GM19397 (cell line): ENCODE measurements around the gene BPIFB6.

Source experiments
- ATAC-seq: cut with Tn5 transposase; IDR thresholded peaks from one replicate; pipeline ENCODE4 v1.9.1; 2021; ENCODE audit warnings: mild to moderate bottlenecking, moderate library complexity; ENCODE audit not compliant: unreplicated experiment

BPIFB6 gene

DNA sequence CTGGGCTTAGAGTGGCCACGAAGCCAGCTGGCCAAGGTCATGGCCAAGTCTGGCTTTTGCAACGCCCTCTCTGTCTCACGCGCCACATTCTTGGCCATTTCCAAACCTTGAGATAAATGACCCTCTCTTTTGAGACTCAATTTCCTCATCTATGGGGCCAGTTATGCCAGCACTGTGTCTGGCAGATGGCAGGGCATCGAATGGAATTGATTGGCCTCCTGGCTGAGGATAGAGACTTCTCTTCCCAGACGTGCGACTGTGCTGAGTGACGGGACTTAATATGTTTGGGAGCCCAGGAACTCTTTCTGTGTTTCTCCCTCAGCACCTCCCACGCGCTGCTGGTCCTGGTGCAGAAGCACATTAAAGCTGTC lies 16.3 kb upstream of the BPIFB6 start:
- no peak for ATAC-seq

DNA sequence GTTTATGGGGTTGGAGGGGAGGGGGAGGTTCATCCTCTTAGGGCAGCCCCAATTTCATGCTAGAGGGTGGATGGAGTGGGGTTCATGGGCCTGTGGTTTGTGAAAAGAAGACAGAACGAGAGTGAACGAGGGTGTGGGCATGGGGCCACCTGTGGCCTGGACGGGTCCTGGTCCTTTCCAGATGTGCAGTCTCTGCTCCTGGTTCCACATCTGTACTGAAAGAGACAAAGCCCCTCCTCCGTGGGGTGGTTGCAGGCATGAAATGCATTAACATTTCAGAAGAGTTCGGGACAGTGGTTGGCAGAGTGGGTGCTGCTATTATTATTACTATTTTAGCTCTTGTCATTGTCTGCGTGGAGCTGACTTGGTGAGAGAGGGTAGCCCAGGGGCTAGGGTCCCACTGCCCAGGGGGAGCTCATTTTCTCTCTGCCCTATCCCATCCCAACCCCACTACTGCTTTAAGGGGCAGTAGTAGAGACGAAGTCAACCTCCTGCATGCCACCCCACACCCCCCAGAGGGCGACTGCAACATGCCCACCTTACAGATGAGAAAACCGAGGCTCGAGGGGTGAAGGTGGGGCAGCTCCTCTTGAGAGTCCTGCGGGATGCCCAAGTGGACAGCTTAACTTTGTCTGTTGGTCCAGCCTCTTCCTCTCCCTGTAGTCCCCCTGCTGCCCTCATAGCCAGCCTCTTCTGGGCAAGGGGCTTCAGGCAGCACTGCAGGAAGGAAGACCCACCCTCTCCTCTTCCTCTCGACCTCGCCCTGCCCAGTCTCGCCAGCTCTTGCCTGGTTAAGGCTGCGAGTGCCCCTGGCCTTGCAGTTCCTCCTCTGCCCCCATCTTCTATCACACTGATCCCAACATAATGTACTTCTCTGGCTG lies 15.5 kb upstream of the BPIFB6 start:
- no peak for ATAC-seq

DNA sequence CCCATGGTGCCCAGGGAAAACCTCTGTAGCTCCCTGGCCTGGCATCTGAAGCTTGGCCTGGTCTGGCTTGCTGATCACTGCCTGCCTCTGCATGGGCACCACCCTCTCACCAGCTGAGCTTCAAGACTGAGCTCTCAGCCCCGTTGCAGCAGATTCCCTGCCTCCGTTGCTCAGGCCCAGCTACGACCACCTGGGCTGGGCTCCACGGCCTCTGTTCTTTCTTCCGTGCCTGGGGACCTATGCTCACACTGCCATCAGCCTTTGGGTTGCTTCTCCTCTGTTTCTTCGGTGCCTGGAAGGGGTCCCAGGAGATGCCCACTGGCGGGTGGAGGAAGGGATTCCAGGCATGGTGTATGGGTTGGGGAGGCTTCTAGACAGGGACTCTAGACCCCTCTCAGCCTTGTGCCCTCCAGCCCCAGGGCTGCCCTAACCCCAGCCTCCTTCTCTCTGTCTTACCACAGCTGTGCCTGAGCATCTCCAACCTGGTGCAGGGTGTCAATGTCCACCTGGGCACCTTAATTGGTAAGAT lies 14.8 kb upstream of the BPIFB6 start:
- no peak for ATAC-seq

DNA sequence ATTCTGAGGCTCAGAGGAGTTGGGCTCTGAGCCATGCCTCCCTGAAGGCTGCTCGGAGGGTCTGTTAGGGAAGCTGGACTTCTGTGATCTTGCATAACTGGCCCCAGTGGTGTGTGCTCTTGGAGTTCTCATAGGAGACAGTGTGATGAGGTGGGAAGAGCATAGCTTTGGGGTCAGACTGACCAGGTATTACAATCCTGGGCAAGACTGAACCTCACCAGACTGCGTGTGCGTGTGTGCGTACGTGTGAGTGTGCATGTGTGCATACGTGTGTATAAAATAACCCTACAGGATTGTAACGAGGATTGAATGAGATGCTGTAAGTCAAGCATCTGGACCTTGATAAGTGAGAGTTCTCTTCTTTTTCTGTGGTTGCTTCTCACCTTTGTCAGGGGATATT lies 13.9 kb upstream of the BPIFB6 start:
- no peak for ATAC-seq

DNA sequence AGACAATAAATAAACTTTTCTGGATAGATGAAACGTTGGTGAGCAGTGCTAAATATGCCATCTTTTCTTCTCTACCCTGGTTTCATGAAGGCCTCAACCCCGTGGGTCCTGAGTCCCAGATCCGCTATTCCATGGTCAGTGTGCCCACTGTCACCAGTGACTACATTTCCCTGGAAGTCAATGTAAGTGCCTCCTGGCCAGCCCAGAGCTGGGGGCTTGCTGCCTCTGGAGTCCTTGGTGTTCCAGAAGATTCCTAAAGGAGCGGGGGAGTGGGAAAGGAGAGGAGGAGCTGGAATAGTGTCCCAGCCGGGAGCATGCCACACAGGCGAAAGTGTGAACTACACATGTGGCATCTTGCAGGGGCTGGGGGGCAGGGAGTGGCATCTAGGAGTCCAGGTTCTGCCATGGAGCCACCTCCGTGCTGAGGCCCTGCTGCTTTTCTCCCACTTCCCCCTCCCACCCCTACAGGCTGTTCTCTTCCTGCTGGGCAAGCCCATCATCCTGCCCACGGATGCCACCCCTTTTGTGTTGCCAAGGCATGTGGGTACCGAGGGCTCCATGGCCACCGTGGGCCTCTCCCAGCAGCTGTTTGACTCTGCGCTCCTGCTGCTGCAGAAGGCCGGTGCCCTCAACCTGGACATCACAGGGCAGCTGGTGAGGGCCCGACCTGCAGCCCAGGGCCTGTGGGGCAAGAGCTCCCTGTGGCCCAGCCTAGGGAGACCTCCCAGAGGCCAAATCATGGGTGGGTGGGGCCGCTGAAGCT lies 13.1 kb upstream of the BPIFB6 start:
- ATAC-seq: no peak

DNA sequence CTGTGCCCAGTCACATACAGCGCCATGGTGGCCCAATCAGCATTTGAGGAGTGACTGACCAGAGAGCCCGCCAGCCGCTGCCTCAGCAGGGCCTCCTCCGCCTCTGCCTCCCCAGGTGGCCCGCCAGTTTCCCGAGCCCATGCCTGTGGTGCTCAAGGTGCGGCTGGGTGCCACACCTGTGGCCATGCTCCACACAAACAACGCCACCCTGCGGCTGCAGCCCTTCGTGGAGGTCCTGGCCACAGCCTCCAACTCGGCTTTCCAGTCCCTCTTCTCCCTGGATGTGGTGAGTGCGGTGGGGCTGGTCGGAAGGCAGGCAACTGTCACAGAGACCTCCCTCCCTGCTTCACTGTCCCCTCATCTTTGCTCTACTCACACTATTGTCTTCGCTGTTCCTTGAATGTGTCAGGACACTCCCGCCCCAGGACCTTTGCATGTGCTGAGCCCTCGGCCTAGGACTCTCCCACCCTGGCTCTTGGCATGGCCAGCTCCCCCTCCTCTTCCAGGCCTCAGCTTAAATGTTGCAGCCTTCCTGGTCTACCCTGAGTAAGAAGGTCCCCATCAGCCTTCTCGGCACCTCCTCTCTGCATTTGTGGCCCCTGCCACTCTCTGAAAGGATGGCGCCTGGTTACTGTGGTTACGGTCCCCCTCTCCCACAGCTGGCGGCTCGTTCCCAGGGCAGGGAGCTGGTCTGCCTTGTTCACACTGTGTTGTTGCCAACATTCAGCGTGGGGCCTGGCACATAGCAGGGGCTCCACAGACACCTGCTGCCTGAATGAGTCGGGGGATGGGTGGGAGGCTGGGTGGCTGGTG lies 11.8 kb upstream of the BPIFB6 start:
- no peak for ATAC-seq

DNA sequence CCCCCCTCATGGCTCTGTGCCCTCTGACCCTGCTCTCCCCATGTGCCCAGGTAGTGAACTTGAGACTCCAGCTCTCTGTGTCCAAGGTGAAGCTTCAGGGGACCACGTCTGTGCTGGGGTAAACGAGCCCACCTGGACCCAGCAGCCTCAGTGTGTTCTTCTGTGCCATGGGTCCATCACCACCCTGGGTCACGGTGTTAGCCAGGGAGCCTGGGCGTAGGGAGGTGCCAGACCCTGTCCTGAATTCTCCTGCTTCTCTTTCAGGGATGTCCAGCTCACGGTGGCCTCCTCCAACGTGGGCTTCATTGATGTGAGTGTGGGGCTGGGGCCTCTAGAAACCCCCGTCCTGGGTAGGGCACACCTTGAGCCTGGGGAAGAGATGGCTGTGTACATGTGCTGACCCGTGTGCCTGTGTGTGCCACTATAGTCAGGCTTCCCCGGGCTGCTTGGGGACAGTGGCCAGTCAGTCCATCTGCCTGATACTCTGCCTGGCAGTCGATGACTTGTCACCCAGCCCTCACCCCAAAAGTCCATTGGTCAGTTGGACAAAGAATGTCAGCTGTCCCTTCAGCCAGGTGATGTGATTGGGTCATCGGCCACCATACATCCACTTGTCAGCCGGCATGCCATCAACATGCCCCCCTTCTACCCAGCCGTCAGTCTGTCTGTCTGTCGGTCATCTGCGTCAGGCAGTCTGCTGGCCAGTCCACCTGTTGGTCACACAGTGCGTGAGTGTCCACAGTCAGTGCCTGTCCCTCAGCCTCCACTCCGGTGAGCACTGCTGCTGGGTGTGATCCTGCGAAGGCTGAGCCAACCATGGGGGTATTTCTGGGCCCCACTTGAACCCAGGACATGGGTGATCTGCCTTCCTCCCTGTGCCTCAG lies 10.9 kb upstream of the BPIFB6 start:
- no peak for ATAC-seq

DNA sequence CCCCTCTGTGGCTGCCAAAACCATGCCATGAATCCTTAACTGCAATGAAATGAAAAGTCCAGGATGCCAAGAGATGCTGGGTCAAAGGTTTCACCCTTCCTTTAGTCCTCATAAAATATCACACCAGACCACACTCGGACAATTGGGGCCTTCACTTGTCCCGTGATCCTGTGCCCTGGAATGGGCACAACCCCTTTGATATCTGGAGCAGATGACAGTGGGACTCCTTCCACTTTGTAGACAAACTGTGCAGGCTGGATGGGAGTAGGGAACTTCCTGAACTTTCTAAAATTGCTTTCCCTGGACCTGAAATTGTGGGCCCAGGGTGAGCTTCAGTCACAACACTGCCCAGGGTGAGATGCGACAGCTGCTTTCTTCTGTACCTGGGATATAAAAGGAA lies 9.6 kb upstream of the BPIFB6 start:
- ATAC-seq: no peak

DNA sequence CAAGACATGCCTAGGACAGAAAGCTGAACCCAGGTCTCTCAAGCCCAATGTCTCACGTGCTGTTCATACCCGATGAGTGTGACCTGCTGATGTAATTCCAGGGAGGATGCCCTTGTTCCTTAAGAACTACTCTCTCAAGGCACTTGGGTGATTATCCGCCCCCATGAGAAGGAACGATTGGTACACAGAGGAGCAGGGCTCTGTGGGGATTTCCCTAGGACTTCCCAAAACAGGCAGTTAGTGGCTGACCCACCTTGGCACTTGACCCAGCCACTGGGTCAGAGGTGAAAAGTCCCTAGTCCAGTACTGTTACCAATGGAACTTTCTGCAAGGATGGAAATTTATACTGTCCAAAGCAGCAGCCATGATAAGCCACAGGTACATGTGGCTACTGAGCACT lies 9.2 kb upstream of the BPIFB6 start:
- ATAC-seq: no peak

DNA sequence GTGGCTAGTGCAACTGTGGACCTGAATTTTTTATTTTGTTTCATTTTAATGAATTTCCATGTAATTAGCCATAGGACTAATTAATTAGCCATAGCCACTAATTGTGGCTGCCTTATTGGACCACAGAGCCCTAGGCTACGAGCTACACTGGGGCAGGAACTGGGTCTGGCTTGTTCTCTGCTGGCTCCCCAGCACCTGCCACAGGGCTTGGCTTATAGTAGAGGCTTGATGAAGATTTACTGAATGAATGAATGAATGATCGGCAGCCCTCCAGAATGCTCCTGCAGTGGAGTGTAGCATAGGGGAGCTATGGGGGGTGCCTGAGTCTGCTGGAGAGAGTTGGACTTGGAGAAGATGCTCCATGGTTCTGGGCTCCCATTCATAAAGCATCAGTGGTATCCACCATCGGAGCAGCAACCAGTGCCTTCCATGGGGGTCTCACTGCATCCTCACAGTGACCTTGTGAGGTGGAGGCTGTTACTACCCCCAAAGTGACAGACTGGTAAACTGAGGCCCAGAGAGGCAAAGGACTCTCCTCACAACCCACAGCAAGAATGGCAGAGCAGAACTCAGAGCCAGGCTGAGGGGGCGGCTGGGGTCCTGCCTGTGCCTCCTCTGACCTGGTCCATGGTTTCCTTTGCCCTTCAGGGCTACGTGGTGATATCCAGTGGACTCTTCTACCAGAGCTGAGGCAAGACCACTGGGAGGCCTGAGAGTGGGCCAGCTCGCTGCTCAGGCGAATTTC lies 8.6 kb upstream of the BPIFB6 start:
- no peak for ATAC-seq

DNA sequence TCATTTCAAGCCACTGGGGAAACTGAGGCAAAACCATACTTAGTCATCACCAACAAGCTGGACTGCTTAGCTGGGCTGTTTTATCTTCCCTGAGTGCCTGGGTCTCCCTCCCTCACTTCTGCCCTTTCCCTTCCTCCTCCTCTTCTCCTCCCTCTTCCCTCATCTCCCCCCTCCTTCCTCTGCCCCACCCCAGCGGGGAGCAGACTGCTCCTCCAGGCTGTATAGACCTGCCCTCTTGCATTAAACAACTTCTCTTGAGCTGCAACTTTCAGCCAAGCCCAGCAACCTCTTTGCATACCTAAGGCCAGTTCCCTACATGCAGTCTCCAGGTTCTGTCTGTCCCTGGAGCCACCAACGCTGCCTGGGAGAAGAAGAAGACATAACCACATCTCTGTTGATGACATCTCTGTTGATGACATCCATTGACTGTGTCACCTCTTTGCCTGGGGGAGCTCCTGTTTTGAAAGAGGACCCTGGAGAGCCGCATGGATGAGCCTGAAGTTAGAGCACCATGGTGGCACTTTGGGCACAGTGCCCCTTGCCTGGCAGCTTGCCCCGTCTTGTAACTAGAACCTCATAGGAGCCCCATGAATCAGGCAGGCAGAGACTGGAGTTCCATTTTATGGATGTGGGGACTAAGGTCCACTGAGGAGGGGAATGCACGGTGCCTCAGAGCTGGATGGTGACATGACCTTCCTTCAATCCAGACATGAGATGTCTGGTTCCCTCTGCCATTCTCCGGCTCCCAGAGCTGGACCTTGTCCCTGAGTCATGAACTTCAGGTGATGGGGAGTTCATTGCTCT lies 7.8 kb upstream of the BPIFB6 start:
- ATAC-seq: no peak

DNA sequence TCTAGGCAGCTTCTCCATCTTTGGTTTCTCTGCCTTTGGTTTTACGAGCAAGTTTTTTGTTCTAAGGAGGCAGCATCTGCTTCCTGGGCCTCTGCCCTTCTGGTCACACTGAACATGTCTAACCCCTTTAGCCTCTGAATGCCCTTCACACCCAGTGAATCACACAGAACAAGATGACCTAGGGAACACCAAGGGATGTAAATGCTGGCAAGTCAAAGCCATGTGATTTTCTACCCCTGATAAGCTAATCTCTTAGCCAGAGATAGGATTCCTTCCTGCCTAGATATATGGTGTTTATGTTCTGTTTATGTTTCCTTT lies 7.2 kb upstream of the BPIFB6 start:
- no peak for ATAC-seq

DNA sequence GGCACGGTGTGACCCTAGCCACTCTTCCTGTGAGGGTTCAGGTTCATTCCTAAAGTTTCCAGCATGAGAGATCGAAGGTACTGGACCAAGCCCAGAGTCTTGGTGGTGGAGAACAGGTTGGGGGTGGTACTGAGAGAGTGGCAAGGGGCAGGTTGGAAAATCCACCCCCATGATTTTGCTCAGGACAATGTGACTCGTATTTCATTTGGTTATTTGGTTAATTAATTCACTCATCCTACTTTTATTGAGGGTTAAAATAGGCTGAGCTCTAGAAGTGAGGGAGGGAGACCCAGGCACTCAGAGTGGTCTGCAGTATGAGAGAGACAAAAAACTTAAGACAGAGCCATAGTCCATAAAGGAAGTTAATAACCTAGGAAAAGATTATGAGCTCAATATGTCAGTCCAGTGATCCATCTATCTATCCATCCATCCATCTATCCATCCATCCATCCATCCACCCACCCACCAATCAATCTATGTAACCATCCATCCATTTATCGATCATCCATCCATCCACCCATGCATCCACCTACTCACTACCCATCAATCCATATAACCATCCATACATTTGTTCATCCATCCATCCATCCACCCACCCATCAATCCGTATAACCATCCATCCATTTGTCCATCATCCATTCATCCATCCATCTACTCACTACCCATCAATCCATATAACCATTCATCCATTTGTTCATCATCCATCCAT lies 6.7 kb upstream of the BPIFB6 start:
- ATAC-seq: no peak

DNA sequence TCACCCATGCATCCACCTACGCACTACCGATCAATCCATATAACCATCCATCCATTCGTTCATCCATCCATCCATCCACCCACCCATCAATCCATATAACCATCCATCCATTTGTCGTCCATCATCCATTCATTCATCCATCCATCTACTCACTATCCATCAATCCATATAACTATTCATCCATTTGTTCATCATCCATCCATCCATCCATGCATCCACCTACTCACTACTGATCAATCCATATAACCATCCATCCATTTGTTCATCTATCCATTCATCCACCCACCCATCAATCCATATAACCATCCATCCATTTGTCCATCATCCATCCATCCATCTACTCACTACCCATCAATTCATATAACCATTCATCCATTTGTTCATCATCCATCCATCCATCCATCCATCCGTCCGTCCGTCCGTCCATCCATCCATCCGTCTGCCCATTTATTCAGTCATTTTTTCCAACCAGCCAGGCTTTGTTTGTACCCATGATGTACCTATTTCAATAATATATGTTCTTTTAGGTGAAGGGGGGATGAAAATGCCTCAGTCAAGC lies 6.1 kb upstream of the BPIFB6 start:
- no peak for ATAC-seq

DNA sequence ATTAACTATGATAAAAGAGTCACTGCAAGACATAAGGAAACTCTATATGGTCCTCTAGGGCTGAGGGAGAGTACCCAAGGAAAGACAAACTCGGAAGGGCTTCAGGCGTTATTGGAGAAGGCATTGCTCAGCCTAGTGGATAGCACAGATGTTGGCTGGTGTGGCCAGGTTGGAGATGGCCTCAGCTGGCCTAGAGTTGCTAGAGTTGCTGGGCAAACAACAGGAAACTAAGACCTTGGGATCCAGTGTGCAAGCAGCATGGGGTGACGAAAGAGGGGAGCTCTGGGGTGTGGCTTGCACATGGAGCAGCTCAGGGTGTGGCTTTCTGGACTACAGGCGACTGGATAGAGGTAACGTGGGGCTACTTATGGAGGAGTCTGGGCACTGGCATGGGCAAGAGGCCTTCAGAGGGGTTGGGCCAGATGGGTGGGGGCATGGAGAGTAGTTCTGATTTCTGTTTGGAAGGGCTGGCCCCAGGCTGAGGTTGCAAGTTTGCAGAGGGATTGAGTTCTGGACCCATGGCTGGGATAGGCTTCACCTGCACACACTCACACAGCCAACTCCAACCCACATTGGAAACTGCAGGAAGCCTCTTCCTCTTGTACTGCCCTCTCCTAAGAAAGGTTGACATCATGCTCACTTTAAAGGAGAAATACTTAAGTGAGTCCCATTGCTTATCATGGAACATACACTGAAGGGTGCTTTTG lies 5.2 kb upstream of the BPIFB6 start:
- ATAC-seq: no peak

DNA sequence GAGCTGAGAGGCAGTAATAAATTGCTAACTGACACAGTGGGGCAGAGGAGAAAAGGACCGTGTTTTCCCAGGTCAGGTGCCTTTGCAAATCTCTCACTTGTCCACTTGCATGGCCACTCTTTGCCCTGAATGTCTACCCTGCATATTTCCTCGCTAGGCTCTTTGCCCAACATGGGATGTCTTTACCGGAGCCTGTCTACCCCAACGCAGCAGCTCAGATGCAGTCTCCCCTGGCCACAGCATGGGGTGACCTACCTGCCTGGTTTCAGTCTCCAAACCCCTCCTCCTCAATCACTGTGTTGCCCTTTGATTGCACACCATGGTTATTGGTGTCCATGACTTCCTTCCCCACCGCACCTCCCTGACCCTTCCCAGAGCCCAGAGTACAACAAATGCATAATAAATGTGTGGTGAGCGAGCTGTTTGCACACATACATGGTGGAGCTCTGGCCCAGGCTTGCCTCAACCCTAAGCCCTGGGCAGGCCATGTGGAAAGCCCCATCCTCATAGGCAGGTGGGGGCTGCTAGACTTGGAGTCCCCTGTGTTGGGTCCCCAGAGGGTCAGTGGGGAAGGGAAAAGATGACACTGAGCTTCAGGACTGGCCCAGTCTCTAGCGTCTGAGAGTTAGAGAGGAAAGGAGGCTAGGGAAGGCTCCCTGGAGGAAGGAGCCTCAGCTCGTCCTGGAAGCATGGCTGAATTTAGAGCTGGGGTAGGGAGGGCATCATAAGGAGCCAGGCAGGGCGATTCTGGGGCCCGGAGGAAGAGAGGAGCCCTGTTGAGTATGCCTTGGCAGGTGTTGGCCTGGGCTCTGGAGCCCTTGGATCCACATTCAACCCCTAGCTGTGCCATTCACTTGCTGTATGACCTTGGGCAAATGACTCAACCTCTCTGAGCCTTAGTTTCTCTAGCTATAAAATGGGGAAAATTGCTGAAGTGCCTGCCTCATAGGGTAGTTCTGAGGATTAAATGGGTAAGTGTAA lies 4.4 kb upstream of the BPIFB6 start:
- ATAC-seq: no peak
